NB4 (cell line): ENCODE data around the gene JCHAIN.

Experiments
- MYC ChIP-seq: IDR thresholded peaks from 2 replicates; pipeline ENCODE4 v1.6.1; 2011; ENCODE audit warnings: low read depth, low read length
- POLR2A ChIP-seq: IDR thresholded peaks from 2 replicates; pipeline ENCODE4 v1.6.1; 2011; ENCODE audit warnings: mild to moderate bottlenecking; ENCODE audit not compliant: insufficient read length; ENCODE audit errors: extremely low read depth
- TF ChIP-seq, protein P1 (sequence below): IDR thresholded peaks from one replicate; pipeline ENCODE4 v1.5.1; 2012; ENCODE audit warnings: low read depth, low read length
- TF ChIP-seq, protein P2 (sequence below): IDR thresholded peaks from 2 replicates; pipeline ENCODE4 v1.6.1; 2011; ENCODE audit warnings: low read depth, low read length

DNA sequence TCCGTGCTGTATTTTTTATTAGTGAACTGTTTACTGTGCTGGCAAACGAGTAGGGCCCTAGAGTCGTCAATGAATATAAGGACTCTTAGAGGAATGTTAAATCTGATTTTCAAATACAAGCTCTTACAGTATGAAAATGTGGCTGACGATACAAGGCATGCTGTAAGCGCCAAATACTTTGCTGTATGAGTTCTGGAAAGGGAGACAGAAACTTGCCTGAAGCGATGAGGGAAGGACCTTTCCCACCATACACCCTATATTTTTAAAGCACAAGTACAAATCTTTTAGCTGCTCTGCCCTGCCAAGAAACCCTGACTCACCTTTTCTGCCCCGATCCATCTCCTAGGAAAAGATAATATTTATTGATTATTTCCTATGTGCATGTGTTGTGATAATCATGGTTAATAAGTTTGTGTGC is 39.7 kb upstream of the JCHAIN start:
- no peak for TF ChIP-seq POLR2A
- TF ChIP-seq, protein P1, sequence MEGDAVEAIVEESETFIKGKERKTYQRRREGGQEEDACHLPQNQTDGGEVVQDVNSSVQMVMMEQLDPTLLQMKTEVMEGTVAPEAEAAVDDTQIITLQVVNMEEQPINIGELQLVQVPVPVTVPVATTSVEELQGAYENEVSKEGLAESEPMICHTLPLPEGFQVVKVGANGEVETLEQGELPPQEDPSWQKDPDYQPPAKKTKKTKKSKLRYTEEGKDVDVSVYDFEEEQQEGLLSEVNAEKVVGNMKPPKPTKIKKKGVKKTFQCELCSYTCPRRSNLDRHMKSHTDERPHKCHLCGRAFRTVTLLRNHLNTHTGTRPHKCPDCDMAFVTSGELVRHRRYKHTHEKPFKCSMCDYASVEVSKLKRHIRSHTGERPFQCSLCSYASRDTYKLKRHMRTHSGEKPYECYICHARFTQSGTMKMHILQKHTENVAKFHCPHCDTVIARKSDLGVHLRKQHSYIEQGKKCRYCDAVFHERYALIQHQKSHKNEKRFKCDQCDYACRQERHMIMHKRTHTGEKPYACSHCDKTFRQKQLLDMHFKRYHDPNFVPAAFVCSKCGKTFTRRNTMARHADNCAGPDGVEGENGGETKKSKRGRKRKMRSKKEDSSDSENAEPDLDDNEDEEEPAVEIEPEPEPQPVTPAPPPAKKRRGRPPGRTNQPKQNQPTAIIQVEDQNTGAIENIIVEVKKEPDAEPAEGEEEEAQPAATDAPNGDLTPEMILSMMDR: no peak
- no peak for TF ChIP-seq MYC
- TF ChIP-seq, protein P2, sequence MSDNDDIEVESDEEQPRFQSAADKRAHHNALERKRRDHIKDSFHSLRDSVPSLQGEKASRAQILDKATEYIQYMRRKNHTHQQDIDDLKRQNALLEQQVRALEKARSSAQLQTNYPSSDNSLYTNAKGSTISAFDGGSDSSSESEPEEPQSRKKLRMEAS: no peak
